Activated naive CD8-positive, alpha-beta T cell treated with anti-CD3 and anti-CD28 coated beads, Interleukin-2, amount 50 U/mL, for 16 hours (primary cell): ENCODE measurements around the gene EZH1.

Source experiments
- DNase-seq: peaks from one replicate; pipeline ENCODE4 v3.0.0-alpha.2; 2020; ENCODE audit warnings: low read depth, low spot score

EZH1 gene

GRCh38 chr17:42709561-42709960, 35.3 kb downstream of the EZH1 start:
- DNase-seq: no peak

GRCh38 chr17:42708588-42708987, 36.3 kb downstream of the EZH1 start:
- DNase-seq: no peak

- no peak for DNase-seq
Observed at GRCh38 chr17:42706732-42707131, 38.1 kb downstream of the EZH1 start.

GRCh38 chr17:42704837-42705494, 39.9 kb downstream of the EZH1 start:
- DNase-seq: no peak

GRCh38 chr17:42704490-42704836, 40.4 kb downstream of the EZH1 start:
- no peak for DNase-seq

GRCh38 chr17:42702446-42702845, 42.4 kb downstream of the EZH1 start:
- no peak for DNase-seq

- DNase-seq: no peak
Observed at GRCh38 chr17:42700586-42701289, 44.1 kb downstream of the EZH1 start.

GRCh38 chr17:42699415-42699740, 45.5 kb downstream of the EZH1 start:
- no peak for DNase-seq

GRCh38 chr17:42698736-42699414, 46.0 kb downstream of the EZH1 start:
- no peak for DNase-seq

GRCh38 chr17:42697108-42697811, 47.6 kb downstream of the EZH1 start:
- DNase-seq: no peak

- DNase-seq: no peak
Observed at GRCh38 chr17:42695500-42695899, 49.3 kb downstream of the EZH1 start.

GRCh38 chr17:42694524-42694923, 50.3 kb downstream of the EZH1 start:
- no peak for DNase-seq

GRCh38 chr17:42692489-42692888, 52.4 kb downstream of the EZH1 start:
- no peak for DNase-seq

- no peak for DNase-seq
Observed at GRCh38 chr17:42691021-42691545, 53.8 kb downstream of the EZH1 start.

GRCh38 chr17:42690596-42690995, 54.2 kb downstream of the EZH1 start:
- DNase-seq: no peak

- no peak for DNase-seq
Observed at GRCh38 chr17:42687707-42688320, 57.0 kb downstream of the EZH1 start.

- DNase-seq: no peak
Observed at GRCh38 chr17:42686520-42687128, 58.2 kb downstream of the EZH1 start.

- no peak for DNase-seq
Observed at GRCh38 chr17:42685831-42686230, 59.0 kb downstream of the EZH1 start.

- DNase-seq: no peak
Observed at GRCh38 chr17:42684929-42685556, 59.8 kb downstream of the EZH1 start.

- no peak for DNase-seq
Observed at GRCh38 chr17:42683407-42684034, 61.3 kb downstream of the EZH1 start.
